IMR-90 (cell line): ENCODE results near the gene NACC1. TPM values are rescaled to one million over a fixed set of nuclear protein-coding genes. Genes with fewer than 3 reads are reported as not detected.

Experiments used
- ATAC-seq: fragments of 200-7000 bp; cut with Tn5 transposase; 2 replicates; pipeline ENCODE4 v1.9.1; 2020; ENCODE audit warnings: low read depth, mild to moderate bottlenecking, moderate library complexity
- BruUV-seq: library from RNA; stranded (reverse); fragments of 400-500 nt; replicated peaks from 2 replicates; lab custom pipeline; 2021; lab: Mats Ljungman, UMichigan
- CTCF ChIA-PET: fragments of 300-600 bp; formaldehyde crosslinking; extraction: SDS; loops from one replicate; lab custom pipeline; 2021; ENCODE audit warnings: antibody characterized with exemption; lab: Yijun Ruan, JAX
- POLR2A ChIA-PET: fragments of 300-600 bp; sonication (Branson Sonifier 250); formaldehyde crosslinking; loops from one replicate; lab custom pipeline; 2022; ENCODE audit warnings: antibody characterized with exemption; ENCODE audit not compliant: unreplicated experiment; lab: Charles Lee
- DNase-seq: peaks from one replicate; pipeline ENCODE4 v3.0.0; 2013
- H2AFZ ChIP-seq: replicated peaks from 2 replicates; pipeline ENCODE3; 2013; ENCODE audit warnings: low read length, mild to moderate bottlenecking; ENCODE audit not compliant: poor library complexity
- H2AK5ac ChIP-seq: 2 replicates; pipeline ENCODE4 v1.6.1; 2013; ENCODE audit warnings: low read depth, low read length, inconsistent platforms
- H2AK9ac ChIP-seq: replicated peaks from 2 replicates; pipeline ENCODE3; 2013; ENCODE audit warnings: mild to moderate bottlenecking, low read depth, low read length, moderate library complexity; ENCODE audit not compliant: poor library complexity
- H2BK120ac ChIP-seq: 2 replicates; pipeline ENCODE4 v1.6.1; 2013; ENCODE audit warnings: low read depth, low read length, inconsistent platforms
- H2BK15ac ChIP-seq: 3 replicates; pipeline ENCODE4 v1.6.1; 2013; ENCODE audit warnings: low read depth, low read length, inconsistent platforms
- H2BK20ac ChIP-seq: 2 replicates; pipeline ENCODE4 v1.6.1; 2013; ENCODE audit warnings: low read depth, mild to moderate bottlenecking, inconsistent platforms, low read length, moderate library complexity
- H2BK5ac ChIP-seq: 2 replicates; pipeline ENCODE4 v1.6.1; 2013; ENCODE audit warnings: mild to moderate bottlenecking, low read depth, low read length, inconsistent platforms; ENCODE audit not compliant: poor library complexity, severe bottlenecking
- H3K14ac ChIP-seq: replicated peaks from 2 replicates; pipeline ENCODE4 v1.6.1; 2013; ENCODE audit warnings: low read depth, low read length, inconsistent platforms
- H3K18ac ChIP-seq: 2 replicates; pipeline ENCODE4 v1.6.1; 2013; ENCODE audit warnings: low read depth, low read length, control low read depth
- H3K23ac ChIP-seq: 2 replicates; pipeline ENCODE4 v1.6.1; 2013; ENCODE audit warnings: low read depth, low read length, inconsistent platforms
- H3K27ac ChIP-seq: 2 replicates; pipeline ENCODE4 v1.5.1; 2013; ENCODE audit warnings: mild to moderate bottlenecking, control low read depth, low read length; ENCODE audit not compliant: insufficient read depth
- H3K27me3 ChIP-seq: 2 replicates; pipeline ENCODE4 v1.6.1; 2013; ENCODE audit warnings: low read length; ENCODE audit not compliant: control insufficient read depth, insufficient read depth
- H3K36me3 ChIP-seq: 2 replicates; pipeline ENCODE4 v1.6.1; 2013; ENCODE audit warnings: low read length, mixed read lengths; ENCODE audit not compliant: control insufficient read depth, insufficient read depth
- H3K4ac ChIP-seq: 2 replicates; pipeline ENCODE4 v1.6.1; 2013; ENCODE audit warnings: low read depth, low read length, inconsistent platforms
- H3K4me1 ChIP-seq: 2 replicates; pipeline ENCODE4 v1.6.1; 2013; ENCODE audit warnings: low read length, mixed read lengths; ENCODE audit not compliant: control insufficient read depth, insufficient read depth
- H3K4me2 ChIP-seq: 2 replicates; pipeline ENCODE4 v1.6.1; 2013; ENCODE audit warnings: low read depth, mild to moderate bottlenecking, control low read depth, low read length, moderate library complexity
- H3K4me3 ChIP-seq: 2 replicates; pipeline ENCODE4 v1.5.1; 2013; ENCODE audit warnings: low read depth, mild to moderate bottlenecking, control low read depth, low read length, moderate library complexity; ENCODE audit not compliant: insufficient read depth
- H3K56ac ChIP-seq: 2 replicates; pipeline ENCODE4 v1.6.1; 2013; ENCODE audit warnings: low read length, inconsistent platforms; ENCODE audit not compliant: insufficient read depth; ENCODE audit errors: extremely low read depth
- H3K79me1 ChIP-seq, 2 experiments: 2 replicates each; pipeline ENCODE4 v1.6.1; 2013; ENCODE audit warnings: low read length in 2 of 2, inconsistent platforms in 1 of 2, low read depth in 1 of 2
- H3K9ac ChIP-seq: 2 replicates; pipeline ENCODE4 v1.6.1; 2013; ENCODE audit warnings: low read depth, low read length, control low read depth
- H3K9me1 ChIP-seq: 2 replicates; pipeline ENCODE4 v1.6.1; 2013; ENCODE audit warnings: low read length, inconsistent platforms; ENCODE audit not compliant: insufficient read depth
- H3K9me3 ChIP-seq: 2 replicates; pipeline ENCODE4 v1.6.1; 2013; ENCODE audit warnings: low read length; ENCODE audit not compliant: control insufficient read depth, insufficient read depth
- H4K20me1 ChIP-seq: 2 replicates; pipeline ENCODE4 v1.6.1; 2013; ENCODE audit warnings: low read length, inconsistent platforms; ENCODE audit not compliant: insufficient read depth
- H4K5ac ChIP-seq: 2 replicates; pipeline ENCODE4 v1.6.1; 2013; ENCODE audit warnings: mild to moderate bottlenecking, low read depth, low read length, control low read depth
- H4K8ac ChIP-seq, 2 experiments: 2 replicates each; pipeline ENCODE4 v1.6.1; 2013; ENCODE audit warnings: low read depth in 2 of 2, low read length in 2 of 2, control low read depth in 1 of 2, inconsistent platforms in 1 of 2
- H4K91ac ChIP-seq: 2 replicates; pipeline ENCODE4 v1.6.1; 2013; ENCODE audit warnings: low read depth, low read length, inconsistent platforms; ENCODE audit not compliant: insufficient read depth
- BHLHE40 ChIP-seq: fragments of 150-350 bp; IDR thresholded peaks from 2 replicates; pipeline ENCODE4 v1.6.1; 2016; ENCODE audit warnings: mild to moderate bottlenecking, low read depth, low read length
- CEBPB ChIP-seq: IDR thresholded peaks from 2 replicates; pipeline ENCODE4 v1.6.1; 2012; ENCODE audit warnings: low read depth, low read length, improper control_type of control experiment
- CHD1 ChIP-seq: IDR thresholded peaks from 2 replicates; pipeline ENCODE4 v1.6.1; 2012; ENCODE audit warnings: low read depth, low read length, improper control_type of control experiment
- FOS ChIP-seq: fragments of 150-350 bp; IDR thresholded peaks from 2 replicates; pipeline ENCODE4 v1.6.1; 2016; ENCODE audit warnings: low read depth, low read length
- MAZ ChIP-seq: IDR thresholded peaks from 2 replicates; pipeline ENCODE4 v1.6.1; 2012; ENCODE audit warnings: low read depth, mild to moderate bottlenecking, low read length, improper control_type of control experiment, moderate library complexity, borderline replicate concordance
- MXI1 ChIP-seq: IDR thresholded peaks from 2 replicates; pipeline ENCODE4 v1.6.1; 2012; ENCODE audit warnings: low read depth, mild to moderate bottlenecking, low read length, moderate library complexity, borderline replicate concordance
- POLR2A ChIP-seq: IDR thresholded peaks from 2 replicates; pipeline ENCODE4 v1.6.1; 2012; ENCODE audit warnings: mild to moderate bottlenecking, low read depth, low read length
- RAD21 ChIP-seq: IDR thresholded peaks from 2 replicates; pipeline ENCODE4 v1.6.1; 2012; ENCODE audit warnings: low read length, improper control_type of control experiment
- RCOR1 ChIP-seq: IDR thresholded peaks from 2 replicates; pipeline ENCODE4 v1.6.1; 2012; ENCODE audit warnings: mild to moderate bottlenecking, low read length, improper control_type of control experiment; ENCODE audit not compliant: insufficient replicate concordance
- SMC3 ChIP-seq: fragments of 150-350 bp; IDR thresholded peaks from 2 replicates; pipeline ENCODE4 v1.6.1; 2016; ENCODE audit warnings: low read depth, mild to moderate bottlenecking, antibody characterized with exemption, low read length, moderate library complexity
- WGBS, 2 experiments: methylation state at CpG; one replicate each; pipeline versions ENCODE4 v1.1.5 to v1.1.7; 2013; ENCODE audit warnings: missing lambda C conversion rate in 2 of 2; ENCODE audit not compliant: insufficient read length in 1 of 2; ENCODE audit errors: extremely low coverage in 2 of 2; 5-methylcytosine and 5-hydroxymethylcytosine counted together
- dilution Hi-C: fragments of 300-500 bp; cut with HindIII; formaldehyde crosslinking; loops from one replicate; pipeline ENCODE4 v1.14.3; 2018; ENCODE audit warnings: low sequenced_read_pairs; ENCODE audit not compliant: unreplicated experiment
- in situ Hi-C: fragments of 300-500 bp; cut with MboI; formaldehyde crosslinking; loops from 3 replicates; pipeline ENCODE4 v1.14.3; 2019; ENCODE audit warnings: low sequenced_read_pairs, inconsistent platforms, mixed read lengths
- intact Hi-C: fragments of 100-400 bp; cut with micrococcal nuclease; formaldehyde crosslinking; loops from 2 replicates; pipeline ENCODE4 v1.10.0; 2022
- polyA plus RNA-seq, 3 experiments: library from polyadenylated mRNA; depleted of rRNA; stranded (reverse); fragments of >200 nt; gene quantifications; 2 replicates each; pipeline ENCODE4 v1.2.3, GENCODE V29; 2012; ENCODE audit warnings: low replicate concordance in 1 of 3
- total RNA-seq: library from RNA; depleted of rRNA; stranded (reverse); fragments of >200 nt; gene quantifications from 2 replicates; pipeline ENCODE4 v1.2.3, GENCODE V29; 2012
- TF ChIP-seq, protein P1 (sequence below): fragments of 150-350 bp; IDR thresholded peaks from 2 replicates; pipeline ENCODE4 v1.6.1; 2016; ENCODE audit warnings: low read depth, mild to moderate bottlenecking, low read length, moderate library complexity, borderline replicate concordance
- TF ChIP-seq, protein P2 (sequence below): conservative IDR thresholded peaks from 2 replicates; pipeline ENCODE4 v1.5.1; 2012; ENCODE audit warnings: mild to moderate bottlenecking, low read depth, low read length, improper control_type of control experiment

The NACC1 gene
- total and polyA plus RNA-seq, 2 of the 4 experiments (the other 2 are of a cell fraction), result 42.5 to 181 TPM

DNA sequence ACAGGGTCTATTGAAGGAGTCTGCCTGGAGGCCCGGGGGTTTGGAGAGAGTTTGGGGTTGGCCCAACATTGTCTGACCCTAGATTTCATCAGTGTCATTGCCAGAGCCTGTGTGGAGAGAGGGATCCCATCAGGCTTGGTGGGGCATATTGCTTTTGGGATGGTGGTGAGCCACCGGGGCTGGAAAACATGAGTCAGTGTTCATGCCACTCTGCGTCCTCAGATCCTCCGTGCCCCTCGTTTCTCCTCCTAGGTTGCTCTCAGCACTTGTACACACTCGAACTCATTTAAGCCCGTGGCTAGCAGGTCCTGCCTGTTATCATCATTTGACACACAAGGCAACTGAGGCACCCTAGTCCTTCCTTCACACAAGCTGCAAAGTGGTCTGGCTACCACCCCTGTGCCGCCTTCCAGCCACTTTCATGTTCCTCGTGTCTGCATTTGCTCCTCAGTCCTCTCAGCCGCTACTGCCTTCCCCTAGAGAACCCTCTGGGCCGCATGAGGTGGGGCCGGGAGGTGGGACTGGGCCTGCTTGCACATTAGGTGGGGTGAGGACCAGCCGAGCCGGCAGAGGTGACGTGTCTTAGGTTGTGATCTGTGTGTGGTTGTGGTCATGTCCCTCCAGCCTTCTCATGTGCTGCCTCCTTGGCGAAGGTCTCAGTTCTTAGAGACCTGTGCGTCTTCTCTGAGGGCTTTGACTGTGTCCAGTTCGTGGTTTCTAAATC is 3.6 kb downstream of the NACC1 start:
- Histone ChIP-seq H3K4me1 (peaks cover 22% of the 10 kb centered on the region), H3K4me3 (no peak overlapping the region), H4K91ac (no peak overlapping the region), H3K9ac (no peak overlapping the region), H3K4ac (no peak overlapping the region), H2AK5ac (peak overlapping the region; percentile 6; the same call in 1 of the 2 replicates), H3K9me1 (peaks cover 30% of the 10 kb centered on the region), H3K23ac (no peak overlapping the region), H3K18ac (no peak overlapping the region), H3K9me3 (no peaks in the 10 kb centered on the region), H3K4me2 (no peak overlapping the region), H2BK5ac (peak overlapping the region; percentile 22), H3K79me1 (peaks cover 5 to 80% of the 10 kb centered on the region in 2 experiments; a peak in 3 of 4 replicates), H4K20me1 (peaks cover 72% of the 10 kb centered on the region), H4K5ac (no peak overlapping the region; the same call in 1 of the 2 replicates), H3K14ac (no peak overlapping the region), H3K27me3 (no peaks in the 10 kb centered on the region), H3K56ac (no peak overlapping the region), H3K27ac (peak overlapping the region; percentile 60), H2BK15ac (no peak overlapping the region), H3K36me3 (peaks cover 19% of the 10 kb centered on the region), H2AK9ac (peak overlapping the region; percentile 4), H2AFZ (no peak overlapping the region), H4K8ac (no peak overlapping the region), H2BK120ac (no peak overlapping the region), H2BK20ac (no peak overlapping the region)
- POLR2A ChIA-PET, result no interaction called here
- TF ChIP-seq, protein P1, sequence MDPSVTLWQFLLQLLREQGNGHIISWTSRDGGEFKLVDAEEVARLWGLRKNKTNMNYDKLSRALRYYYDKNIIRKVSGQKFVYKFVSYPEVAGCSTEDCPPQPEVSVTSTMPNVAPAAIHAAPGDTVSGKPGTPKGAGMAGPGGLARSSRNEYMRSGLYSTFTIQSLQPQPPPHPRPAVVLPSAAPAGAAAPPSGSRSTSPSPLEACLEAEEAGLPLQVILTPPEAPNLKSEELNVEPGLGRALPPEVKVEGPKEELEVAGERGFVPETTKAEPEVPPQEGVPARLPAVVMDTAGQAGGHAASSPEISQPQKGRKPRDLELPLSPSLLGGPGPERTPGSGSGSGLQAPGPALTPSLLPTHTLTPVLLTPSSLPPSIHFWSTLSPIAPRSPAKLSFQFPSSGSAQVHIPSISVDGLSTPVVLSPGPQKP, result no peak
- TF ChIP-seq SMC3, result no peak
- TF ChIP-seq RCOR1, result no peak
- TF ChIP-seq CEBPB, result no peak
- no peak for TF ChIP-seq RAD21
- no peak for TF ChIP-seq CHD1
- TF ChIP-seq MXI1, result no peak
- no peak for TF ChIP-seq BHLHE40
- TF ChIP-seq MAZ, result no peak
- no peak for TF ChIP-seq FOS
- no peak for TF ChIP-seq POLR2A
- TF ChIP-seq, protein P2, sequence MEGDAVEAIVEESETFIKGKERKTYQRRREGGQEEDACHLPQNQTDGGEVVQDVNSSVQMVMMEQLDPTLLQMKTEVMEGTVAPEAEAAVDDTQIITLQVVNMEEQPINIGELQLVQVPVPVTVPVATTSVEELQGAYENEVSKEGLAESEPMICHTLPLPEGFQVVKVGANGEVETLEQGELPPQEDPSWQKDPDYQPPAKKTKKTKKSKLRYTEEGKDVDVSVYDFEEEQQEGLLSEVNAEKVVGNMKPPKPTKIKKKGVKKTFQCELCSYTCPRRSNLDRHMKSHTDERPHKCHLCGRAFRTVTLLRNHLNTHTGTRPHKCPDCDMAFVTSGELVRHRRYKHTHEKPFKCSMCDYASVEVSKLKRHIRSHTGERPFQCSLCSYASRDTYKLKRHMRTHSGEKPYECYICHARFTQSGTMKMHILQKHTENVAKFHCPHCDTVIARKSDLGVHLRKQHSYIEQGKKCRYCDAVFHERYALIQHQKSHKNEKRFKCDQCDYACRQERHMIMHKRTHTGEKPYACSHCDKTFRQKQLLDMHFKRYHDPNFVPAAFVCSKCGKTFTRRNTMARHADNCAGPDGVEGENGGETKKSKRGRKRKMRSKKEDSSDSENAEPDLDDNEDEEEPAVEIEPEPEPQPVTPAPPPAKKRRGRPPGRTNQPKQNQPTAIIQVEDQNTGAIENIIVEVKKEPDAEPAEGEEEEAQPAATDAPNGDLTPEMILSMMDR, result no peak
- DNase-seq, result no peak
- intact Hi-C loops (no loop called here), in situ Hi-C loops (no loop called here), dilution Hi-C loops (no loop called here)
- BruUV-seq, result no TSS peak
- no peak for ATAC-seq
- CTCF ChIA-PET, result interaction anchor here (1.0 kb wide), 1 partner anchor 156 kb away, joined by 3 read pairs; no protein-coding TSS in a partner anchor
- WGBS, 2 experiments, result 93% methylated on average over 5 of the region's 18 CpGs; no CpG with 5 or more reads in 1 of the 2 experiments
